ENCODE data around the gene ANKS1B. TPM values are rescaled to one million over a fixed set of nuclear protein-coding genes. Genes with fewer than 3 reads are reported as not detected.

The ANKS1B gene
- total RNA-seq, 1 experiment from 2014 or later, result 0.54 TPM

- no peaks in the 10 kb centered on the region for H3K36me3 ChIP-seq (ENCODE audit: control insufficient read depth in 1 of 2, insufficient read depth in 2 of 2, low read length in 2 of 2)
- RAD21 ChIA-PET (ENCODE audit: low non-redundant PET in 1 of 2, low total read pairs in 2 of 2, uncharacterized antibody in 2 of 2, unreplicated experiment in 2 of 2), result no interaction called here
- intact Hi-C loops (cut with micrococcal nuclease), result no loop called here
These were observed 864.8 kb downstream of the ANKS1B start for GRCh38 chr12:99119943-99120342.

DNA sequence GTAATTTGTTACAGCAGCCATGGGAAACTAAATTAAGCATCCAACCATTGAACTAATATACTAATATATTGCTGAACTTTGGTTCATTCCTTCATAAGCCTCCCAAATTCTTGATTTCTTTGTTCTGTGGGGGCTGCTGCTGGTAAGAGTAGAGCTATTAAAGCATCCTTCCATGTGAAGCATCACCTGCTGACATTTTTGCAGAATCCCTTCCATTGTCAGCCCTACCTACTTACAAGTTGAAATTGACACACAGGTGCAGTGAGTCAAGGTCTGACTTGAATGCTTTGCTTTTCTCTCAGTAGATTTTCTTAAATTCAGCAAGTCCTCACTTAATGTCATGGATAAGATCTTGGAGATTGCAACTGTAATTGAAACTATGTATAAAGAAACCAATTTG, 865.3 kb downstream of the ANKS1B start:
- Histone ChIP-seq H3K4me2 (ENCODE audit: low read length) (no peak overlapping the region), H3K9ac (ENCODE audit: low read length) (no peak overlapping the region), H3K36me3 (ENCODE audit: control insufficient read depth in 1 of 2, insufficient read depth in 2 of 2, low read length in 2 of 2) (no peaks in the 10 kb centered on the region), H3K27me3 (ENCODE audit: insufficient read depth, low read length) (peaks cover 20% of the 10 kb centered on the region), H4K20me1 (ENCODE audit: insufficient read depth) (no peaks in the 10 kb centered on the region), H3K9me3 (ENCODE audit: control insufficient read depth in 1 of 2, insufficient read depth in 1 of 2, low read depth in 1 of 2, low read length in 2 of 2) (no peaks in the 10 kb centered on the region), H3K9me2 (ENCODE audit: insufficient read depth) (no peaks in the 10 kb centered on the region), H3K27ac (ENCODE audit: low read depth, low read length) (no peak overlapping the region), H2AFZ (ENCODE audit: low read depth, low read length, poor library complexity, severe bottlenecking) (no peak overlapping the region), H3K4me1 (ENCODE audit: control insufficient read depth in 1 of 2, insufficient read depth in 2 of 2, low read length in 2 of 2) (no peaks in the 10 kb centered on the region), H3K79me2 (ENCODE audit: insufficient read depth, low read length) (no peaks in the 10 kb centered on the region), H3K4me3 (replicated peaks in 1 of 2; ENCODE audit: low read depth in 1 of 2, low read length in 2 of 2) (no peak overlapping the region)
- POLR2A ChIA-PET, result no interaction called here
- no peak for TF ChIP-seq EZH2 (IDR thresholded peaks at IDR 0.05)
- TF ChIP-seq SIN3A (IDR thresholded peaks at IDR 0.05; ENCODE audit: low read depth), result no peak
- TF ChIP-seq ZNF274 (IDR thresholded peaks at IDR 0.05; ENCODE audit: low read depth, low read length), result no peak
- no peak for TF ChIP-seq POLR2AphosphoS5 (IDR thresholded peaks at IDR 0.05; ENCODE audit: low read depth, low read length)
- TF ChIP-seq, protein P1, sequence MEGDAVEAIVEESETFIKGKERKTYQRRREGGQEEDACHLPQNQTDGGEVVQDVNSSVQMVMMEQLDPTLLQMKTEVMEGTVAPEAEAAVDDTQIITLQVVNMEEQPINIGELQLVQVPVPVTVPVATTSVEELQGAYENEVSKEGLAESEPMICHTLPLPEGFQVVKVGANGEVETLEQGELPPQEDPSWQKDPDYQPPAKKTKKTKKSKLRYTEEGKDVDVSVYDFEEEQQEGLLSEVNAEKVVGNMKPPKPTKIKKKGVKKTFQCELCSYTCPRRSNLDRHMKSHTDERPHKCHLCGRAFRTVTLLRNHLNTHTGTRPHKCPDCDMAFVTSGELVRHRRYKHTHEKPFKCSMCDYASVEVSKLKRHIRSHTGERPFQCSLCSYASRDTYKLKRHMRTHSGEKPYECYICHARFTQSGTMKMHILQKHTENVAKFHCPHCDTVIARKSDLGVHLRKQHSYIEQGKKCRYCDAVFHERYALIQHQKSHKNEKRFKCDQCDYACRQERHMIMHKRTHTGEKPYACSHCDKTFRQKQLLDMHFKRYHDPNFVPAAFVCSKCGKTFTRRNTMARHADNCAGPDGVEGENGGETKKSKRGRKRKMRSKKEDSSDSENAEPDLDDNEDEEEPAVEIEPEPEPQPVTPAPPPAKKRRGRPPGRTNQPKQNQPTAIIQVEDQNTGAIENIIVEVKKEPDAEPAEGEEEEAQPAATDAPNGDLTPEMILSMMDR (IDR thresholded peaks at IDR 0.05 in 2 of 3, conservative IDR thresholded peaks at IDR 0.05 in 1 of 3; ENCODE audit: borderline replicate concordance in 1 of 3, insufficient read depth in 1 of 3, low read depth in 2 of 3, low read length in 2 of 3), result no peak
- TF ChIP-seq JUND (IDR thresholded peaks at IDR 0.05), result no peak
- no peak for TF ChIP-seq TCF7L2 (IDR thresholded peaks at IDR 0.05; ENCODE audit: borderline replicate concordance, extremely low read depth, insufficient read depth, insufficient read length)
- no peak for TF ChIP-seq ELF1 (IDR thresholded peaks at IDR 0.05; ENCODE audit: borderline replicate concordance, low read depth)
- intact Hi-C loops (cut with micrococcal nuclease), result no loop called here
- no TSS peak for BruUV-seq (replicated peaks)
- DNase-seq (ENCODE audit: low read depth, low spot score) (no peak), ATAC-seq (no peak)
- CTCF ChIA-PET, result no interaction called here
- RAD21 ChIA-PET (ENCODE audit: low non-redundant PET in 1 of 2, low total read pairs in 2 of 2, uncharacterized antibody in 2 of 2, unreplicated experiment in 2 of 2), result no interaction called here

More at GRCh38 chr12:99119943-99120342, 864.8 kb downstream of the ANKS1B start:
- ATAC-seq, result no peak
- no peak overlapping the region for H2AFZ ChIP-seq (ENCODE audit: low read depth, low read length, poor library complexity, severe bottlenecking)
- TF ChIP-seq EZH2phosphoT487 (IDR thresholded peaks at IDR 0.05; ENCODE audit: borderline replicate concordance) (no peak), ATF3 (IDR thresholded peaks at IDR 0.05) (no peak), ELF1 (IDR thresholded peaks at IDR 0.05; ENCODE audit: borderline replicate concordance, low read depth) (no peak), SP1 (IDR thresholded peaks at IDR 0.05; ENCODE audit: low read depth) (no peak), FOSL1 (IDR thresholded peaks at IDR 0.05; ENCODE audit: low read depth) (no peak), EGR1 (IDR thresholded peaks at IDR 0.05; ENCODE audit: low read depth) (no peak), POLR2A (IDR thresholded peaks at IDR 0.05; ENCODE audit: borderline replicate concordance, extremely low read depth, insufficient read depth, insufficient read length) (no peak), JUND (IDR thresholded peaks at IDR 0.05) (no peak)
- TF ChIP-seq, protein P1 (IDR thresholded peaks at IDR 0.05 in 2 of 3, conservative IDR thresholded peaks at IDR 0.05 in 1 of 3; ENCODE audit: borderline replicate concordance in 1 of 3, insufficient read depth in 1 of 3, low read depth in 2 of 3, low read length in 2 of 3), result no peak
- no peak overlapping the region for H3K4me2 ChIP-seq (ENCODE audit: low read length)
- ChIA-PET POLR2A (no interaction called here), CTCF (no interaction called here)
- H4K20me1 ChIP-seq (ENCODE audit: insufficient read depth), result no peaks in the 10 kb centered on the region
- no peaks in the 10 kb centered on the region for H3K9me3 ChIP-seq (ENCODE audit: control insufficient read depth in 1 of 2, insufficient read depth in 1 of 2, low read depth in 1 of 2, low read length in 2 of 2)
- no peak overlapping the region for H3K4me3 ChIP-seq (replicated peaks in 1 of 2; ENCODE audit: low read depth in 1 of 2, low read length in 2 of 2)
- H3K9me2 ChIP-seq (ENCODE audit: insufficient read depth), result no peaks in the 10 kb centered on the region
- no peak overlapping the region for H3K27ac ChIP-seq (ENCODE audit: low read depth, low read length)
- no peaks in the 10 kb centered on the region for H3K79me2 ChIP-seq (ENCODE audit: insufficient read depth, low read length)
- BruUV-seq (replicated peaks), result no TSS peak
- H3K4me1 ChIP-seq (ENCODE audit: control insufficient read depth in 1 of 2, insufficient read depth in 2 of 2, low read length in 2 of 2), result no peaks in the 10 kb centered on the region
- peaks cover 23% of the 10 kb centered on the region for H3K27me3 ChIP-seq (ENCODE audit: insufficient read depth, low read length)
- DNase-seq (ENCODE audit: low read depth, low spot score), result no peak
- no peak overlapping the region for H3K9ac ChIP-seq (ENCODE audit: low read length)

All from HCT116 (cell line).